GM18870 (cell line): ENCODE results near the gene TRIM25.
"Not testable (repeated sequence)": the region's sequence is repeated elsewhere in the genome, so short reads cannot be mapped to it uniquely, and the experiment has no call there.

Experiments used
- ATAC-seq: cut with Tn5 transposase; IDR thresholded peaks from one replicate; pipeline ENCODE4 v1.9.1; 2021; ENCODE audit warnings: moderate library complexity; ENCODE audit not compliant: unreplicated experiment

Gene TRIM25

GRCh38 chr17:56913867-56914580, at the start of gene TRIM25:
TSS of gene TRIM25 (minus strand) at chr17:56914049. CDS start at chr17:56913988, 61 bp downstream.
- peak; percentile 46 for ATAC-seq

- ATAC-seq, result peak; percentile 89
Observed at GRCh38 chr17:56960596-56961538, 47.0 kb upstream of the TRIM25 start, which contains the start of gene COIL. TSS of gene COIL (minus strand) at chr17:56961050. CDS start at chr17:56961019, 31 bp downstream.

GRCh38 chr17:56956992-56957391, 43.1 kb upstream of the TRIM25 start:
- no peak for ATAC-seq

GRCh38 chr17:56949595-56949994, 35.7 kb upstream of the TRIM25 start:
- ATAC-seq, result no peak

- no peak for ATAC-seq
Observed at GRCh38 chr17:56948491-56948890, 34.6 kb upstream of the TRIM25 start.

GRCh38 chr17:56947741-56948140, 33.9 kb upstream of the TRIM25 start:
- ATAC-seq, result no peak

GRCh38 chr17:56945938-56946505, 32.2 kb upstream of the TRIM25 start:
- no peak for ATAC-seq

GRCh38 chr17:56943505-56944125, 29.8 kb upstream of the TRIM25 start:
- ATAC-seq, result no peak

GRCh38 chr17:56939869-56940484, 26.1 kb upstream of the TRIM25 start:
- no peak for ATAC-seq

GRCh38 chr17:56938206-56938605, 24.4 kb upstream of the TRIM25 start:
- not testable (repeated sequence) for ATAC-seq

- no peak for ATAC-seq
Observed at GRCh38 chr17:56937687-56938086, 23.8 kb upstream of the TRIM25 start.

- ATAC-seq, result no peak
Observed at GRCh38 chr17:56936697-56937322, 23.0 kb upstream of the TRIM25 start.

- ATAC-seq, result no peak
Observed at GRCh38 chr17:56935461-56935860, 21.6 kb upstream of the TRIM25 start.

GRCh38 chr17:56934280-56934679, 20.4 kb upstream of the TRIM25 start:
- no peak for ATAC-seq

- no peak for ATAC-seq
Observed at GRCh38 chr17:56933868-56934267, 20.0 kb upstream of the TRIM25 start.

GRCh38 chr17:56933151-56933745, 19.4 kb upstream of the TRIM25 start:
- ATAC-seq, result no peak

- no peak for ATAC-seq
Observed at GRCh38 chr17:56930739-56931337, 17.0 kb upstream of the TRIM25 start.

- ATAC-seq, result no peak
Observed at GRCh38 chr17:56929362-56929969, 15.6 kb upstream of the TRIM25 start.

GRCh38 chr17:56928586-56928985, 14.7 kb upstream of the TRIM25 start:
- ATAC-seq, result no peak
